Limb (tissue), 2 donors: ENCODE results near the gene GARNL3.

Experiments
- DNase-seq, 2 donors: peaks; one replicate each; pipeline ENCODE4 v3.0.0-alpha.2; 2016; ENCODE audit errors: extremely low spot score in 2 of 2

The GARNL3 gene

DNA sequence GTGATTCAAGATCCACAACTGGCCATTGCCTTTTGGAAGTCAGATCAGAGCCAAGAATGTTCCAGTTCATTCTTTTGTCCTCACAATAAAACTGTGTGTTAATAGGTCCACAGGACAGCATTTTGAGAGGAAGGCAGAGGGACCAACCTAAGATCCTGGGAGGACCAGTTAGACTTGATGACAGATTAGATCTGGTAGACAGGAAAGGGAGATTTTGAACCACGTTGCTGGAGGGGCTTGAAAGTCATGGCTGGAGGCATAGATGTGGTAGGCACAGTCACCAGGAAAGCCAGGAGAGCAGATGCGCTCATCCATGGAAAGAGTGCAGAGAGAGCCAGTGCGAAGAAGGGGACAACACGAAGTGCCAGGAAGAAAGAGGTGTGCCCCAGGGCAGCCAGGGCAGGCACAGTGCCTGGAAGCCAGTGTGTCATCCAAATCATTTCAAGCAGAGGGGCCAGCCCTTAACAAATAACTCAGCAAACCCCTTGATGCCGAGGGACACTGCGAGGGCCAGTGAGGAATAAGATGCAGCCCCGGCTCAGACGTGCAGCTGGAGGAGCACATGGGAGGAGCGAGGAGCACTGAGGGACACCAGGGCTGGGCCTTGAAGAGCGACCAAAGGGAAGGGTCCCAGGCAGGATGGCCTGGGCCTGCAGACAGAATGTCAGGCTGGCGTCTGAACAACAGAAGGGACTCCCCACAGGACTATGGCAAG lies 119.6 kb downstream of the GARNL3 start:
- no peak for DNase-seq

DNA sequence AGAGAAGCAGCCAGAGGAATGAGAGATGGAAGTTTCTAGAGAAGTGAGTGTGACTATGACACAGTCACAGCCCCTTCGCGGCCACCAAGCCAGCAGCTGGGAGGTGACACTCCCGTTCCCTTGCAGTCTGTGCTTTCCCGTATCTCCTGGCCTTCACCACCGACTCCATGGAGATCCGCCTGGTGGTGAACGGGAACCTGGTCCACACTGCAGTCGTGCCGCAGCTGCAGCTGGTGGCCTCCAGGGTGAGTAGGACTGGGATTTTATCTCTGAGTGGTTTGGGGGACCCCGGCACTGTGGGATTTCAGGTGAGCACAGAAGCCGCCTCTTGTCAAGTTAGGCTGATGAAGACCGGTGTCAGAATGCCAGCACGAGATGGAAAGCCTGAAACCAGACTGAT lies 120.3 kb downstream of the GARNL3 start:
- no peak for DNase-seq

DNA sequence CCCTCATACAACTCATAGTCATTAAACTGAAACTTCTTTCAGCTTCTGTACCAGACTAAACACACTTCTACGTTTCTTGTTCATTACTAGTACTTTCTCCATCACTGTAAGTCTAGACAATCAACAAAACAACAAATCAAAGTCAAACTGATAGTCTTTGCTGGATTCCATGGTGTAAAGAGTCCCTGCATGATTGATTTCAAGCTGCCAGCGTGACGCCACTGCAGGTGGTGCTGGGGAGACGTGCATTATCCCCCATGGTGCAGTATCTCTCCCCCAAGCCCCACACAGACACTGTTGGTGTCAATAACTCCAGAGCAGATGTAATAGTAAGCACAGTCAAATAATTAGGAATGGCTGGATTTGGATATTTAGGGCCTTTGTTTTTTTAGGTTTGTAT lies 121.7 kb downstream of the GARNL3 start:
- DNase-seq, result no peak

DNA sequence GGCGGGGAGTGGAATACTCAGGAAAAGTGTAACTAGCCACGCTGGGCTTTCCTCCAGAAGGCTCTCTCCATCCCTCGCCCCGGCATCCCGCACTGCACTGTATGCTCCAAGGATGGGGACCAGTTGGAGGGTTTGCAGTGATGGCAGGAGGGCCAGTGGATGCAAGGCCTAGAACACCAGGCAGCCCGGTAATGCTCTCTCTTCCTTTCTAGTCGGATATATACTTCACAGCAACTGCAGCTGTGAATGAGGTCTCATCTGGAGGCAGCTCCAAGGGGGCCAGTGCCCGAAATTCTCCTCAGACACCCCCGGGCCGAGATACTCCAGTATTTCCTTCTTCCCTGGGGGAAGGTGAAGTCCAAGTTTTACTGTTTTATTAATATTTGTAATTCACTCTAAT lies 122.4 kb downstream of the GARNL3 start:
- no peak for DNase-seq

DNA sequence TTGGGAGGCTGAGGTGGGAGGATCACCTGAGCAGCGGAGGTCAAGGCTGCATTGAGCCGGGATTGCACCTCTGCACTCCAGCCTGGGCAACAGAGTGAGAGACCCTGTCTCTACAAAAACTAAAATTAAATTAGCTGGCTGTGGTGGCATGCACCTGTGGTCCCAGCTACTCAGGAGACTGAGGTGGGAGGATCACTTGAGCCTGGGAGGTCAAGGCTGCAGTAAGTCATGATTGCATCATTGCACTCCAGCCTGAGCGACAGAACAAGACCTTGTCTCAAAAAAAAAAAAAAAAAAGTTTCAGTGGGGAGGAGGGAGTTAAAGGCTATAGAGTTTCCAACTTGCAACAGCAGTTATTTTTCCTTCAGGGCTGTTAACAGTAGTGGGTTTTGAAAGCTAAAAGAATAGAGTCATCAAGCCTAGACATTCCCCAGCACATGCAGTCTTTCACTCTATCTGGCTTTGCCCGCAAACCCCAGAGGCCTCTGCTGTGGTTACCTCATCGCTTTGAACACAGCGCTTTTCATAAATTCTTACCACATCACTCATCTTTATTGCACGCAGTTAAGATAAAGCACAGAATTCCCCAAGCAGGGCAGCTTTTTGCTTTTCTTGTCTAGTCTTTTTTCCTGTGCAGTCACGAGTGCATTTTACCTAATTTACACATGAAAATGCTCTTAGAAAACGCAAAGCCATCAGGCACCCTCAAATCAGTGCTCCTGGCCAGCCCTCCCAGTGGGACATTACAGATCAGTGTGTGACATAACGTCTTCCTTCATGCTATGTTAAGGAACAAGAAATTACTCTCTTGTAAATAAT lies 123.7 kb downstream of the GARNL3 start:
- DNase-seq, result peak; percentile 69 to 70

DNA sequence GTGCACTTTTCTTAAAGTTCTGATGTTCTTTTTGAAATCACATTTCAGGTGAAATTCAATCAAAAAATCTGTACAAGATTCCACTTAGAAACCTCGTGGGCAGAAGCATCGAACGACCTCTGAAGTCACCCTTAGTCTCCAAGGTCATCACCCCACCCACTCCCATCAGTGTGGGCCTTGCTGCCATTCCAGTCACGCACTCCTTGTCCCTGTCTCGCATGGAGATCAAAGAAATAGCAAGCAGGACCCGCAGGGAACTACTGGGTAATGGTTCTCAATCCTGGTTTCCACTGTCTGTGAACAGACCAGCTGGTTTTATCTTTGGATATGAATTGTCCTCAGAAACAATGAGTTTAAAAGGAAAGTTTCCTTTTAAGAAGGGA lies 124.3 kb downstream of the GARNL3 start:
- no peak for DNase-seq

DNA sequence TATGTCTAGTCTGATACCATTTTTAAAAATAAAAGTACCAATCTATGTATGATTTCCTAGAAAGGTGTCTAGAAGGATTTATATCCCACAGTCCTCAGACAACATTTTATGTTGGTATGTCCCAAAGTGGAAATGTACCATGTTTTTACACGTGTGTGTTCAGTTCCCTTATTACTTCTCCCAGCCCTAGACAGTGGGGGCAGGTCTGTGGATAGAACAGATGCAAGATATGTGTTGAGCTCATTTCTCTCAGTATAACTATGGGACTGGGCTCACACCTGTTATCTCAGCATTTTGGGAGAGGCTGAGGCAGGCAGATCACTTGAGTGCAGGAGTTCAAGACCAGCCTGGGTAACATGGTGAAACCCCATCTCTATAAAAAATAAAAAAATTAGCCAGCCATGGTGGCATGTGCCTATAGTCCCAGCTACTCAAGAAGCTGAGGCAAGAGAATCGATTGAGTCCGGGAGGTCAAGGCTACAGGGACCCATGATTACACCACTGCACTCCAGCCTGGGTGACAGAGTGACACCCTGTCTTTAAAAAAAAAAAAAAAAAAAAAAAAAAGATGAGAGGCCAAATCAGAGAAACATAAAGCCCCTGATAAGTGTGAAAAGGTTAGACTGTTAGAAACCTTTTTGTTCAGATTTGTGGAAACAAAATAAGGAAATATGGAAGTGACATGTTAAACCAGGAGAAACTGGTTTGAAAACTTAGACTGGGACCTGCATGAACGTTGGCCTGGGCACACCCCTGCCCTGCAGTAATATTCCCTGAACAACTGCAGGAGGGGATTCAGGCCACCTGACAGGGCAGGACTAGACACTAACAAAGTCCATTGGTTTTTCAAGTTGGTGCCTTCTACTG lies 125.0 kb downstream of the GARNL3 start:
- DNase-seq, result no peak

DNA sequence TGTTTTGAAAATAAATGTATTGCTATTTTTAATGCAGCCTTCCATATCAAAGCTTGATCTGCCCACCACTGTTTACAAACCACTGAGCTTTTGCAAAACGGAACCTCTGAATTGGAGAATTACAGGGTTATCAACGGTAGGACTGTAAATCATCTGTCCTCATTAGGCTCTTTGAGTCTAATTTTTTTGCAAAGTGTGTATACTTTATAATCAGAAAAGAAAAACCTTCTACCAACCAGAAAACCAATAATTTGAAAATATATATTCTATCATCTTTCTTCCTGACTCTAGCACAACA lies 125.6 kb downstream of the GARNL3 start:
- no peak for DNase-seq

DNA sequence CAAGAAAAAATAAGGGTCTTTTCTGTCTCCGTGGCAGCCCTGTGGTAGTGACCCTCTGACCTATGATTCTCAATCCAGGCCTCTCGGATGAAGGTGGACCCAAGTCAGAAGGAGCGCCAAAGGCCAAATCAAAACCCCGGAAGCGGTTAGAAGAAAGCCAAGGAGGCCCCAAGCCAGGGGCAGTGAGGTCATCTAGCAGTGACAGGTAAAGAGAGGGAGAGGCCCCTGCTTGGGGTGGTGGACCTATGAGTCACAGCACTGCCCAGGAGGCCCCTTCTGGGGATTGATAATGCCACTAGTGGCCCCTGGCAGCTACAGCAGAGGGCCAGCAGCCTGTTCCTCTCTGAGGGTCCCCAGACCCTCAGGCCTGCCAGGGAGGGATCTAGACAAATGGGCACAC lies 126.0 kb downstream of the GARNL3 start:
- DNase-seq, result no peak

DNA sequence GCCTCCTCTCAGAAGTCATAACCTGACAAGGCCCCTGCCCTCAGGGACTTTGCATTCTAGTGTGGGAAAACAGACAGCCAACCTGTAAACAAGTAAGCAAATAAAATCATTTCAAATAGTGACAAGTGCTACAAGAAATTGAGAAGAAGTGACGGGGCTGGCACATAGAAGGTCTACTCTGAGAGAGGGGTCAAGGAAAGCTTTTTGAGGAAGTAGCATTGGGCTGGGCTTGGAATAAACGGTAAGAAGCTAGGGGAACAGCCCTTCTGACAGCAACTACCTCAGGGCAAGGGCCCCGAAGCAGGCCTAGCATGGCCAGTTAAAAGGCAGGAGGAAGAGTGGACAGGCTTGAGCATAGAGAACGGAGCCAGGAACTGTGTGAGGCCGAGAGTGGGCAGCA lies 127.6 kb downstream of the GARNL3 start:
- no peak for DNase-seq

DNA sequence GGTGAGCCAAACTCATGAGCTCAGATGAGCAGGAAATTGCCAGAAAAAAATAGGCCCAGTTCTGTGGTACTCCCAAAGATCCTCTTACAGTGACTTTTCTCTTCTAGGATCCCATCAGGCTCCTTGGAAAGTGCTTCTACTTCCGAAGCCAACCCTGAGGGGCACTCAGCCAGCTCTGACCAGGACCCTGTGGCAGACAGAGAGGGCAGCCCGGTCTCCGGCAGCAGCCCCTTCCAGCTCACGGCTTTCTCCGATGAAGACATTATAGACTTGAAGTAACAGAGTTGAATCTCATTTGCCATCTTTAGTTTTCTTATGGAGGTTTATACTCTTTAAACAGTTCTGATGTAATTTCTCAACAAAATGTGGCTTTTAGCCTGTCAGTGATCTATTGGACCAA lies 128.4 kb downstream of the GARNL3 start:
- no peak for DNase-seq

DNA sequence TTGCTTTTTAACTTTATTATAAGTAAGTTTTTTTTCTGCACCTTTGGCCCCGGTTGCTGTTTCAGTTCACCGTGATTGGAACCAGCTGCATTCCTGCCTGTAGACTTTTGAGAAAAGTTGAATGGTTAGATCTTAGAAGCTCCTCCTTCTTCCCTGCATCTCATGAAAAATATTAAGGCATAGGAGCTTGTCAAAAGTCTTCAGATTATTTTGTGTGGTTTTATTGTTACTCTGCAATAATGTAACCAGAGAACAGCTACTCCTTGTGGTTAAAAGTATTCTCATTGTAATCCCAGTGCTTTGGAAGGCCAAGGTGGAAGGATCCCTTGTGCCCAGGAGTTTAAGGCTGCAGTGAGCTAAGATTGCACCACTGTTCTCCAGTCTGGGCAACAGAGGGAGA lies 129.1 kb downstream of the GARNL3 start:
- no peak for DNase-seq

DNA sequence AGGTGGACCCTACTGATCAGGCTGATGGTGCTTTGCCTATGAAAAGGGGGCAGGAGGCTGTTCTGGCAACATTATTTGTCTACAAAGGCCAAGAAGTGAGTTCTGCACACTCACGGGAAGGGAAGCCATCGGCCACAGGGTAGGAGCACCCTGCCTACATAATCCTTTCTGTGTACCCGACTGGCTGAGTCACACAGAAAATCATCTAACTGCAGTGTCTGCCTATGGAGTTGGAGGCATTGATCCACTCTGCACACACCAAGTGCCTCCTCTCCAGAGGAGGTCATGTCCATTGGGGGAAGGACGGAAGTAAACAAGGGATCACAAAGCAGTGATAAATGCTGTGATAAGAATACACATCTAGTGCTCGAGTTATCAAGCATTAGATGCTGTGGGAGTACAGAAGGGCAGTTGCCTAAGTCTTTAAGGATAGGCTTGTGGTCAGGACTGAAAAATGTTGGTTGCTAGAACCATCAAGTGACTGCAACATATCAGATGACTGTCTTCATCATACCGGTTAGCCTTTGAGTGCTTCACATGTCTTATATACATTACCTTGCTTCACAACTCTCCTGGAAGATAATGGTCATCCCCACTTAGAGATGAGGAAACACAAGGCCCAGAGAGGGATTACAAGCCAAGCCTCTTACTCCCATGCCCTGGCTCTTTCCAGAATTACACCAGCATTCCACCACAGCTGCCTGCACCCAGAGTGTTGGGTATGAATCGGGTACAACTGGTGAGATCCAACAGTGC lies 131.1 kb downstream of the GARNL3 start:
- no peak for DNase-seq

DNA sequence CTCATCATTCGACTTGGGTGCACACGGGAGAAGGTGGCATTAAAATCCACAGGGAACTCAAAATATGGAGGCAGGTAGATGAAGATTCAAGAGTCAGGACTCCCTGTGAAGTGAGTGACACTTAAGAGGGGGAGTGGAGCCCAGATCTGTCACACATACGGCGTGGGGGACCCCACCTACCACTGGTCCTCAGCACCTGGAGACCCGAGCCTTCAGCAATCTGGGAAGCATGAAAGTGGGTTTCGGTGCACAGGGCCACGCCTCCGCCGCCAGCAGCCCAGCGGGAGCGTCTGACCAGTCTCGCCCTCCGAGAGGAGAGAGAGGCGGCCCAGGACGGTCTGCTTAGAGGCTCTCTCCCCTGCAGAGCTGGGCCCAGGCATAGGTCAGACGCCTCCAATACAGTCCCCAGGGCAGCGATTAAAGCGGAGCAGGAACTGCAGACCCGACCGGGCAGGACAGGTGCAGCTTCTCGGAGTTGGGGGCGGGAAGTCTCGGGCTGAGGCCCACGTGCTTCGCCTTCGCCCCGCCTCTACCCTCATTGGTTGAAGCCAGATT lies 131.8 kb downstream of the GARNL3 start:
- no peak for DNase-seq

DNA sequence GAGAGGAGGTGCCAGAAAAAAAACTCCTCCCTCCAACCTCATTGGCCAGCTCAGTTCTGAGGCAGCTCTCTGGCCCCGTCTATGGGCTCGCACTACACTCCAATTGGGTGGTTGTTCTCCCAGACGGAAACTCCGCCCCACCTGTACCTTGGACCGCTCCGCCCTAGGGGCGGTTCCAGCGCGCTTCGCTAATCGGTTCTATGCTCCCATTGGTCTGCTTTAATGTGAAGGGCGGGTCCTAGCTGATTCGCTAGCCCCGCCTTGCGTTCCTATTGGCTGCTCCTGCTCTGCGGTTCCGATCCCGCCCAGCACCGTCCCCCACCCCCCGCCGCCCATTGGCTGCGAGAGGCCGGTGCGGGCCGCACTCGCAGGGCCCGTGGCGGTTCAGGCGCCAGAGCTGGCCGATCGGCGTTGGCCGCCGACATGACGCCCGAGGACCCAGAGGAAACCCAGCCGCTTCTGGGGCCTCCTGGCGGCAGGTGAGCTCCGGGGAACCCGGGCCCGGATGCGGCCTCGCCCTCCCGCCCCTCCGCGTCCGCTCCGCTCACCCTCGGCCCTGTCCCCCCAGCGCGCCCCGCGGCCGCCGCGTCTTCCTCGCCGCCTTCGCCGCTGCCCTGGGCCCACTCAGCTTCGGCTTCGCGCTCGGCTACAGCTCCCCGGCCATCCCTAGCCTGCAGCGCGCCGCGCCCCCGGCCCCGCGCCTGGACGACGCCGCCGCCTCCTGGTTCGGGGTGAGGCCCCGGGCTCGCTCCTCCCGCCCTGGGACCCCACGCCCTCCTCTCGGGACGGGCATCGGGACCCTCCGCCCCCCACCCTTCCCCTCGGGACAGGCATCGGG lies 132.5 kb downstream of the GARNL3 start, which contains the start of gene SLC2A8:
SLC2A8 (plus strand) TSS at position 362 of the 838 bp plus-strand sequence; CDS start at position 424, 62 bp downstream.
- DNase-seq, result peak; percentile 99 to 100

DNA sequence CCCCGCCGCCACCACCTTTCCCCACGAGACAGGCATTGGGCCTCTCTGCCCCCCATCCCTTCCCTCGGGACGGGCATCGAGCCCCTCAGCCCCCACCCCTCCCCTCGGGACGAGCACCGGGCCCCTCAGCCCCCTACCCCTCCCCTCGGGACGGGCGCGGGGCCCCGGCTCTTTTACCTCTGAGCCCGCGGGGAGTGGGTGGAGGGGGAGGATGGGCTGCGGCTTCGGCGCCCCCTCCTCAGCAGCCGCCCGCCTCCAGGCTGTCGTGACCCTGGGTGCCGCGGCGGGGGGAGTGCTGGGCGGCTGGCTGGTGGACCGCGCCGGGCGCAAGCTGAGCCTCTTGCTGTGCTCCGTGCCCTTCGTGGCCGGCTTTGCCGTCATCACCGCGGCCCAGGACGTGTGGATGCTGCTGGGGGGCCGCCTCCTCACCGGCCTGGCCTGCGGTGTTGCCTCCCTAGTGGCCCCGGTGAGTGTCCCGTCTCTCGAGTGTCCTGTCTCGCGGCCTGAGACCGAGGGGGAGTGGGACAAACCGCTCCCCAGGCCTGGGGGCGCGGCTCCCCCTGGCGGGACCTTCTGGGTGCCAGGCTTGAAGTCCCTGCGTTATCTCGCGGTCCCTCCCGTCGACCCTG lies 133.2 kb downstream of the GARNL3 start:
- peak in 1 of 2 donors; percentile 71 for DNase-seq

DNA sequence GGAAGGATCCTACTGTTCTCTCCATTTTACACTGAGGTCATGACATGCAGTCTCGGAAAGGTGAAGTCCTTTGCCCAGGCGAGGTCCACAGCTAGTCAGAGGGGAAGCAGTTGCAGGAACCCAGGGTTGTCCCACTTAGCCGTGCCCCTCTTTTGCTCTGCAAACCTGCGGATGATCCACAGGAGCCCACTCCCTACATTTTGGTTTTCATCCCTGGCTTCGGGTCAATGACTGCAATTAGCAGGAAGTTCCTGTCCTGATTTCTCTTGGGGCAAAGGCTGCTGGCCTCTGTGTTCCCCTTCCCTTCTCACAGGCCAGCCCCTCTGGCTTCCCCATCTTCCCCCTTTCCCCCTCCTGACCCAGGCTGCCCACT lies 133.7 kb downstream of the GARNL3 start:
- DNase-seq, result no peak

DNA sequence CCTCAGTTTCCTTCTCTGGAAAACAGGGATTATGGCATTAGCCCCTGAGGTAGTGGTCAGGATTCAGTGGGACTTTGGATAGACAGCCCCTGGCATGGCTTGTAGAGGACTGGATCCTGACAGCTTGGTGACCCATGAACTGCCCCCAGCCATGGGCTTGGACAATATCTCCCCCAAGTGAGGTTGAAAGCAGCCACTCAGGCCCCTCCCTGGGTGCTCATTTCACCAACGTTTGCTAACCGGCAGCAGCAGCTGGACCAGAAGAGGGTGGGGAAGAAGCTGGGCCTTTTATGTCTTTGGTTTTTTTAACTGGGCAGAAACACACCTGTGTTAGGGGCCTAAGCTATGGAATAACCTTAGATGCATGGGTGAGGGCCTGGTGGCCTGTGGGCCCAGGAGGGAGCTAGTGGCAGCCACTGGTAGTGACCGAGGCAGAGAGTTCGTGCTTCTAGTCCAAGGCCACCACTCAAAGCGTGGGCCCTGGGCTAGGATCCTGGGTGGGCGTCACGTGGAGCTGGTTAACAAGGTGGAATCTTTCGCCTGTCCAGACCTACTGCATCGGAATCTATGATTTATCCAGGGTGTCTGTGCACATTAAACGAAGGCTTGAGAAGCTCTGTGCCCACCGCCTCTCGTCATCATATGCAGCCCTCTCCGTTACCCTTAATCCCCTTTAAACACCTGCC lies 134.3 kb downstream of the GARNL3 start:
- DNase-seq, result no peak

DNA sequence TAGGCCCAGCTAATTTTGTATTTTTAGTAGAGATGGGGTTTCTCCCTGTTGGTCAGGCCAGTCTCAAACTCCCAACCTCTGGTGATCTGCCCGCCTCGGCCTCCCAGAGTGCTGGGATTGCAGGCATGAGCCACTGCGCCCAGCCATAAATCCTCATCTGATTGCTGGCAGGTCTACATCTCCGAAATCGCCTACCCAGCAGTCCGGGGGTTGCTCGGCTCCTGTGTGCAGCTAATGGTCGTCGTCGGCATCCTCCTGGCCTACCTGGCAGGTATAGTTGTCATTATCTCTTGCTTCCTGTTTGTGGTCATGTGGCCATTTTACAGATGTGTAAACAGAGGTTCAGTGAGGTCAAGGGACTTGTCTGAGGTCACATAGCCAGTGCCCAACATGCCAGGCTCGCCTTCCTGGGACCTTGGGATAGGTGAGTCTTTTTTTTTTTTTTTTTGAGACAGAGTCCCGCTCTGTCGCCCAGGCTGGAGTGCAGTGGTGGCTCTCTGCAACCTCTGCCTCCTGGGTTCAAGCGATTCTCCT lies 135.2 kb downstream of the GARNL3 start:
- DNase-seq, result no peak
